Keratinocyte (primary cell): Measurements from ENCODE around the gene POU4F1. TPM values are rescaled to one million over a fixed set of nuclear protein-coding genes. Genes with fewer than 3 reads are reported as not detected.

ENCODE experiments used
- DNase-seq: peaks from one replicate; pipeline ENCODE4 v3.0.0-alpha.2; 2011; ENCODE audit warnings: low read depth, missing footprints, low spot score
- FAIRE-seq: peaks from 2 replicates; lab custom pipeline; 2011; peaks lifted over from hg19 to GRCh38; lab: Jason Lieb, UNC
- H2AFZ ChIP-seq: 2 replicates; pipeline ENCODE4 v1.6.0; 2012; ENCODE audit warnings: low read length, control low read depth, inconsistent platforms; ENCODE audit not compliant: control insufficient read depth
- H3K27ac ChIP-seq: 2 replicates; pipeline ENCODE4 v1.5.1; 2011; ENCODE audit warnings: low read length; ENCODE audit not compliant: control insufficient read depth, insufficient read depth
- H3K27me3 ChIP-seq: 3 replicates; pipeline ENCODE4 v1.6.0; 2011; ENCODE audit warnings: low read length; ENCODE audit not compliant: control insufficient read depth, insufficient read depth; ENCODE audit errors: extremely low read depth
- H3K36me3 ChIP-seq, 2 experiments: 2 replicates in 1 of 2; 3 replicates in 1 of 2; pipeline ENCODE4 v1.5.1; 2011; ENCODE audit warnings: low read length in 2 of 2, mild to moderate bottlenecking in 1 of 2; ENCODE audit not compliant: control insufficient read depth in 2 of 2, insufficient read depth in 2 of 2; ENCODE audit errors: extremely low read depth in 1 of 2
- H3K4me1 ChIP-seq: 3 replicates; pipeline ENCODE4 v1.5.1; 2011; ENCODE audit warnings: low read length; ENCODE audit not compliant: control insufficient read depth, insufficient read depth; ENCODE audit errors: extremely low read depth
- H3K4me2 ChIP-seq: 3 replicates; pipeline ENCODE4 v1.6.0; 2011; ENCODE audit warnings: low read depth, low read length; ENCODE audit not compliant: control insufficient read depth, insufficient read depth; ENCODE audit errors: extremely low read depth
- H3K4me3 ChIP-seq, 3 experiments: fragments of 200-600 bp in 1 of 3; sonication (generic) in 1 of 3; 2 replicates in 2 of 3; 3 replicates in 1 of 3; pipeline ENCODE4 v1.5.1; 2011 to 2016; ENCODE audit warnings: low read length in 3 of 3, mild to moderate bottlenecking in 3 of 3, control low read depth in 2 of 3, inconsistent platforms in 1 of 3, low read depth in 1 of 3, mixed read lengths in 1 of 3, mixed run types in 1 of 3, moderate library complexity in 1 of 3; ENCODE audit not compliant: control insufficient read depth in 2 of 3, insufficient read depth in 2 of 3; ENCODE audit errors: extremely low read depth in 1 of 3
- H3K79me2 ChIP-seq: 2 replicates; pipeline ENCODE4 v1.6.0; 2012; ENCODE audit warnings: low read length; ENCODE audit not compliant: control insufficient read depth, insufficient read depth
- H3K9ac ChIP-seq: 3 replicates; pipeline ENCODE4 v1.6.0; 2011; ENCODE audit warnings: low read length; ENCODE audit not compliant: control insufficient read depth, insufficient read depth; ENCODE audit errors: extremely low read depth
- H3K9me1 ChIP-seq: 3 replicates; pipeline ENCODE4 v1.6.0; 2011; ENCODE audit warnings: low read length; ENCODE audit not compliant: control insufficient read depth, insufficient read depth; ENCODE audit errors: extremely low read depth
- H3K9me3 ChIP-seq: 2 replicates; pipeline ENCODE4 v1.5.1; 2012; ENCODE audit warnings: low read depth, low read length; ENCODE audit not compliant: control insufficient read depth
- H4K20me1 ChIP-seq: 3 replicates; pipeline ENCODE4 v1.6.0; 2011; ENCODE audit warnings: low read length; ENCODE audit not compliant: control insufficient read depth, insufficient read depth; ENCODE audit errors: extremely low read depth
- EZH2 ChIP-seq: IDR thresholded peaks from one replicate; pipeline ENCODE4 v1.6.1; 2012; ENCODE audit warnings: inconsistent platforms, mild to moderate bottlenecking, low read length, moderate library complexity
- dilution Hi-C: fragments of 300-500 bp; cut with MboI; formaldehyde crosslinking; loops from one replicate; pipeline ENCODE4 v1.7.0; 2020; ENCODE audit warnings: low sequenced_read_pairs; ENCODE audit not compliant: extremely low pct_ligation_motif_present
- polyA plus RNA-seq, 5 experiments: library from polyadenylated mRNA; depleted of rRNA in 3 of 5; stranded (reverse) in 3 of 5; stranded (forward) in 1 of 5; unstranded in 1 of 5; fragments of >200 nt; gene quantifications; 1 replicate in 1 of 5; 2 replicates in 3 of 5; 3 replicates in 1 of 5; pipeline versions ENCODE4 v1.2.1 to v1.2.3, GENCODE V29; 2011 to 2012; ENCODE audit warnings: missing spikeins in 2 of 5, low read depth in 1 of 5, low replicate concordance in 1 of 5
- TF ChIP-seq, protein P1 (sequence below), 3 experiments: IDR thresholded peaks in 1 of 3; conservative IDR thresholded peaks in 1 of 3; optimal IDR thresholded peaks in 1 of 3; 2 replicates in 2 of 3; 3 replicates in 1 of 3; pipeline versions ENCODE3 to v1.5.1; 2011; ENCODE audit warnings: low read length in 3 of 3, mild to moderate bottlenecking in 3 of 3, moderate library complexity in 2 of 3, control low read depth in 1 of 3, inconsistent platforms in 1 of 3; ENCODE audit not compliant: insufficient read depth in 2 of 3; ENCODE audit errors: extremely low read depth in 1 of 3

The POU4F1 gene
- polyA plus RNA-seq, 1 donor (not counting 4 experiments of a cell fraction or from before 2014, with no cell fraction given), result not detected

DNA sequence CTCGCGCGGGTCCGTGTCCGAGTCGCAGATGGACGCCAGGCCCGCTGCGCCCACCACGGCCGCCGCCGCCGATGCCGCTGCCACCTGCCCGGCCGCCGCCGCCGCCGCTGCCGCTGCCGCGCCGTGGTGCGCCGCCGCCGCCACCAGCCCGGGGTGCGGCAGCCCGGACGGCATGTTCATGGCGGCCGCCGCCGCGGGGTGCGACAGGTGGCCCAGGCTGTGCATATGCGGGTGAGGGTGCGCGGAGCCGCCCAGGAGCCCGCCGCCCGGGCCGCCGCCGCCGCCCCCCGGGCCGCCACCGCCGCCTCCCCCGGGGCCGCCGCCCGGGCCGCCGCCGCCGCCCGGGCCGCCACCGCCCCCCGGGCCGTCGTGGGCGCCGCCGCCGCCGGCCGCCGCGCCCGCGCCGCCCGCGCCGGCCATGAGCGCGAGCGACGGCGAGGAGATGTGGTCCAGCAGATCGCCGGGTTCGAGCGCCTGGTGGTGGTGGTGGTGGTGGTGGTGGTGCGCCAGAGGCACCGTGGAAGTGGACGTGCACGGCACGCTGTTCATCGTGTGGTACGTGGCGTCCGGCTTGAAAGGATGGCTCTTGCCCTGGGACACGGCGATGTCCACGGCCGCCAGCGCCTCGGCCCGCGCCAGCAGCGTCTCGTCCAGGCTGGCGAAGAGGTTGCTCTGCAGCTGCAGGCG, 1.3 kb downstream of the POU4F1 start:
- dilution Hi-C loops, result no loop called here
- TF ChIP-seq, protein P1, sequence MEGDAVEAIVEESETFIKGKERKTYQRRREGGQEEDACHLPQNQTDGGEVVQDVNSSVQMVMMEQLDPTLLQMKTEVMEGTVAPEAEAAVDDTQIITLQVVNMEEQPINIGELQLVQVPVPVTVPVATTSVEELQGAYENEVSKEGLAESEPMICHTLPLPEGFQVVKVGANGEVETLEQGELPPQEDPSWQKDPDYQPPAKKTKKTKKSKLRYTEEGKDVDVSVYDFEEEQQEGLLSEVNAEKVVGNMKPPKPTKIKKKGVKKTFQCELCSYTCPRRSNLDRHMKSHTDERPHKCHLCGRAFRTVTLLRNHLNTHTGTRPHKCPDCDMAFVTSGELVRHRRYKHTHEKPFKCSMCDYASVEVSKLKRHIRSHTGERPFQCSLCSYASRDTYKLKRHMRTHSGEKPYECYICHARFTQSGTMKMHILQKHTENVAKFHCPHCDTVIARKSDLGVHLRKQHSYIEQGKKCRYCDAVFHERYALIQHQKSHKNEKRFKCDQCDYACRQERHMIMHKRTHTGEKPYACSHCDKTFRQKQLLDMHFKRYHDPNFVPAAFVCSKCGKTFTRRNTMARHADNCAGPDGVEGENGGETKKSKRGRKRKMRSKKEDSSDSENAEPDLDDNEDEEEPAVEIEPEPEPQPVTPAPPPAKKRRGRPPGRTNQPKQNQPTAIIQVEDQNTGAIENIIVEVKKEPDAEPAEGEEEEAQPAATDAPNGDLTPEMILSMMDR (optimal IDR thresholded peaks at IDR 0.05 in 1 of 3, IDR thresholded peaks at IDR 0.05 in 1 of 3, conservative IDR thresholded peaks at IDR 0.05 in 1 of 3; ENCODE audit: extremely low read depth in 1 of 3, insufficient read depth in 2 of 3, low read length in 3 of 3), result no peak
- TF ChIP-seq EZH2, result no peak
- no peak for FAIRE-seq
- Histone ChIP-seq H3K4me3 (no peak overlapping the region), H3K4me1 (peaks cover 3% of the 10 kb centered on the region), H3K4me2 (peak overlapping the region; percentile 54), H3K36me3 (no peaks in the 10 kb centered on the region), H3K27ac (no peak overlapping the region), H2AFZ (no peak overlapping the region), H3K27me3 (peaks cover 95% of the 10 kb centered on the region), H3K9me1 (no peaks in the 10 kb centered on the region), H3K9ac (no peak overlapping the region), H4K20me1 (no peaks in the 10 kb centered on the region), H3K79me2 (no peaks in the 10 kb centered on the region), H3K9me3 (peaks cover 2% of the 10 kb centered on the region)
- no peak for DNase-seq

DNA sequence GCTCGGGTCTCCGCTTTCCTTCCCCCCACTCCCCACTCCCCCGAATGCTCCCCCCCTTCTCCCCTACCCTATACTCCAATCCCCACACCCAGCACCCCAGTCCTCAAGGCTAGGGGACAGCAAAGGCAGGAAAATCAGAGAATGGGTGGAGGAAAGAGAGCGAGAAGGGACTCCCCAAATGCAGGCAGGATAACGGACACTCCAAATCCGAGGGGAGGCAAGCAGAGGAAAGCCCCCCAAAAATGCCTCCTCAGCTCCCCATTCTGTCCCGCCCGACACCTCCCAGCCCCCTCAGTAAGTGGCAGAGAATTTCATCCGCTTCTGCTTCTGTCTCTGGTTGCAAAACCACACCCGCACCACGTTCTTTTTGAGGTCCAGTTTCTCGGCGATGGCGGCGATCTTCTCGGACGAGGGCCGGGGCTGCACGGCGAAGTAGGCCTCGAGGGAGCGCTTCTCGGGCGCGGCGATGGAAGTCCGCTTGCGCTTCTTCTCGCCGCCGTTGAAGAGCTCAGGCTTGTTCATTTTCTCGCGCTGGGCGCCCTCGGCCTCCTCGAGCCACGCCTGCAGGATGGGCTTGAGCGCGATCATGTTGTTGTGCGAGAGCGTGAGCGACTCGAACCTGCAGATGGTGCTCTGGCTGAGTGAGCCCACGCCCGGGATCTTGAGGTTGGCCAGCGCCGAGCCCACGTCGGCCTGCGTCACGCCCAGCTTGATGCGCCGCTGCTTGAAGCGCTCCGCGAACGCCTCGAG, 2.1 kb downstream of the POU4F1 start:
- peaks cover 2% of the 10 kb centered on the region for H3K9me3 ChIP-seq
- peak overlapping the region; percentile 22 for H2AFZ ChIP-seq
- DNase-seq (no peak), FAIRE-seq (no peak)
- no peaks in the 10 kb centered on the region for H3K36me3 ChIP-seq
- dilution Hi-C loops, result no loop called here
- H3K27ac ChIP-seq, result no peak overlapping the region
- H3K9me1 ChIP-seq, result no peaks in the 10 kb centered on the region
- H3K79me2 ChIP-seq, result no peaks in the 10 kb centered on the region
- peaks cover 3% of the 10 kb centered on the region for H3K4me1 ChIP-seq
- TF ChIP-seq EZH2, result peak; percentile 100
- TF ChIP-seq, protein P1 (optimal IDR thresholded peaks at IDR 0.05 in 1 of 3, IDR thresholded peaks at IDR 0.05 in 1 of 3, conservative IDR thresholded peaks at IDR 0.05 in 1 of 3; ENCODE audit: extremely low read depth in 1 of 3, insufficient read depth in 2 of 3, low read length in 3 of 3), result no peak
- no peaks in the 10 kb centered on the region for H4K20me1 ChIP-seq
- H3K27me3 ChIP-seq, result peaks cover 95% of the 10 kb centered on the region
- H3K9ac ChIP-seq, result no peak overlapping the region
- no peak overlapping the region for H3K4me2 ChIP-seq
- no peak overlapping the region for H3K4me3 ChIP-seq
